ENCODE data around the gene NIFK.

NIFK gene

GRCh38 chr2:121736462-121737336 is at the start of gene NIFK:
Gene NIFK, minus strand, starts transcription at chr2:121736875. Its CDS starts 25 bp downstream, at chr2:121736850.
- Mint-ChIP-seq H3K4me1 (ENCODE audit: low read depth) (peaks cover 44% of the 10 kb centered on the region), H3K27ac (peak within 1 kb of the TSS; percentile 98), H3K4me3 (peak within 1 kb of the TSS; percentile 99), H3K9me3 (no peaks in the 10 kb centered on the region), H3K27me3 (no peaks in the 10 kb centered on the region), H3K36me3 (ENCODE audit: low read depth) (peaks cover 49% of the 10 kb centered on the region)
- peak; percentile 100 for DNase-seq

GRCh38 chr2:121783180-121783579 is 46.5 kb upstream of the NIFK start:
- Mint-ChIP-seq H3K36me3 (ENCODE audit: low read depth) (no peaks in the 10 kb centered on the region), H3K4me3 (no peak overlapping the region), H3K27me3 (peaks cover 19% of the 10 kb centered on the region), H3K9me3 (no peaks in the 10 kb centered on the region), H3K4me1 (ENCODE audit: low read depth) (no peaks in the 10 kb centered on the region), H3K27ac (no peak overlapping the region)
- DNase-seq, result no peak

GRCh38 chr2:121778741-121779487 is 42.2 kb upstream of the NIFK start:
- H3K27ac Mint-ChIP-seq, result no peak overlapping the region
- H3K9me3 Mint-ChIP-seq, result no peaks in the 10 kb centered on the region
- DNase-seq, result no peak
- H3K27me3 Mint-ChIP-seq, result peaks cover 7% of the 10 kb centered on the region
- H3K4me3 Mint-ChIP-seq, result no peak overlapping the region
- peaks cover 4% of the 10 kb centered on the region for H3K4me1 Mint-ChIP-seq (ENCODE audit: low read depth)
- no peaks in the 10 kb centered on the region for H3K36me3 Mint-ChIP-seq (ENCODE audit: low read depth)

GRCh38 chr2:121777699-121778058 is 41.0 kb upstream of the NIFK start:
- Mint-ChIP-seq H3K27ac (no peak overlapping the region), H3K4me3 (no peak overlapping the region), H3K9me3 (no peaks in the 10 kb centered on the region), H3K36me3 (ENCODE audit: low read depth) (no peaks in the 10 kb centered on the region), H3K4me1 (ENCODE audit: low read depth) (peaks cover 4% of the 10 kb centered on the region), H3K27me3 (no peaks in the 10 kb centered on the region)
- no peak for DNase-seq

- H3K9me3 Mint-ChIP-seq, result no peaks in the 10 kb centered on the region
- H3K4me1 Mint-ChIP-seq (ENCODE audit: low read depth), result peaks cover 4% of the 10 kb centered on the region
- H3K27ac Mint-ChIP-seq, result no peak overlapping the region
- H3K27me3 Mint-ChIP-seq, result no peaks in the 10 kb centered on the region
- no peak overlapping the region for H3K4me3 Mint-ChIP-seq
- peaks cover 3% of the 10 kb centered on the region for H3K36me3 Mint-ChIP-seq (ENCODE audit: low read depth)
- no peak for DNase-seq
Observed at GRCh38 chr2:121776885-121777698, 40.4 kb upstream of the NIFK start.

GRCh38 chr2:121776361-121776760 is 39.7 kb upstream of the NIFK start:
- Mint-ChIP-seq H3K36me3 (ENCODE audit: low read depth) (peaks cover 3% of the 10 kb centered on the region), H3K4me3 (no peak overlapping the region), H3K27ac (no peak overlapping the region), H3K4me1 (ENCODE audit: low read depth) (peaks cover 4% of the 10 kb centered on the region), H3K27me3 (no peaks in the 10 kb centered on the region), H3K9me3 (no peaks in the 10 kb centered on the region)
- DNase-seq, result no peak

GRCh38 chr2:121774235-121774634 is 37.6 kb upstream of the NIFK start:
- H3K9me3 Mint-ChIP-seq, result no peaks in the 10 kb centered on the region
- H3K36me3 Mint-ChIP-seq (ENCODE audit: low read depth), result peaks cover 17% of the 10 kb centered on the region
- peaks cover 4% of the 10 kb centered on the region for H3K4me1 Mint-ChIP-seq (ENCODE audit: low read depth)
- H3K27ac Mint-ChIP-seq, result no peak overlapping the region
- no peak for DNase-seq
- H3K27me3 Mint-ChIP-seq, result no peaks in the 10 kb centered on the region
- no peak overlapping the region for H3K4me3 Mint-ChIP-seq

- no peak overlapping the region for H3K27ac Mint-ChIP-seq
- H3K4me3 Mint-ChIP-seq, result no peak overlapping the region
- no peaks in the 10 kb centered on the region for H3K27me3 Mint-ChIP-seq
- peaks cover 33% of the 10 kb centered on the region for H3K36me3 Mint-ChIP-seq (ENCODE audit: low read depth)
- DNase-seq, result no peak
- no peaks in the 10 kb centered on the region for H3K9me3 Mint-ChIP-seq
- peaks cover 4% of the 10 kb centered on the region for H3K4me1 Mint-ChIP-seq (ENCODE audit: low read depth)
Observed at GRCh38 chr2:121771976-121772742, 35.5 kb upstream of the NIFK start.

- no peak for DNase-seq
- Mint-ChIP-seq H3K36me3 (ENCODE audit: low read depth) (peaks cover 72% of the 10 kb centered on the region), H3K27ac (no peak overlapping the region), H3K4me3 (no peak overlapping the region), H3K9me3 (no peaks in the 10 kb centered on the region), H3K27me3 (no peaks in the 10 kb centered on the region), H3K4me1 (ENCODE audit: low read depth) (no peaks in the 10 kb centered on the region)
Observed at GRCh38 chr2:121768143-121768755, 31.6 kb upstream of the NIFK start.

GRCh38 chr2:121766624-121767023 is 29.9 kb upstream of the NIFK start:
- Mint-ChIP-seq H3K36me3 (ENCODE audit: low read depth) (peaks cover 86% of the 10 kb centered on the region), H3K27ac (peak overlapping the region; percentile 19), H3K4me3 (no peak overlapping the region), H3K9me3 (no peaks in the 10 kb centered on the region), H3K4me1 (ENCODE audit: low read depth) (no peaks in the 10 kb centered on the region), H3K27me3 (no peaks in the 10 kb centered on the region)
- no peak for DNase-seq

- H3K27ac Mint-ChIP-seq, result peak overlapping the region; percentile 19
- H3K4me3 Mint-ChIP-seq, result no peak overlapping the region
- H3K4me1 Mint-ChIP-seq (ENCODE audit: low read depth), result peaks cover 8% of the 10 kb centered on the region
- no peaks in the 10 kb centered on the region for H3K27me3 Mint-ChIP-seq
- peaks cover 96% of the 10 kb centered on the region for H3K36me3 Mint-ChIP-seq (ENCODE audit: low read depth)
- H3K9me3 Mint-ChIP-seq, result no peaks in the 10 kb centered on the region
- DNase-seq, result no peak
Observed at GRCh38 chr2:121764681-121765228, 28.1 kb upstream of the NIFK start.

GRCh38 chr2:121755237-121756111 is 18.8 kb upstream of the NIFK start, which contains the start of gene TSN:
Gene TSN, plus strand, starts transcription at chr2:121755651. Its CDS starts 129 bp downstream, at chr2:121755780.
- H3K4me1 Mint-ChIP-seq (ENCODE audit: low read depth), result peaks cover 39% of the 10 kb centered on the region
- H3K4me3 Mint-ChIP-seq, result peak within 1 kb of the TSS; percentile 93
- no peaks in the 10 kb centered on the region for H3K27me3 Mint-ChIP-seq
- peak within 1 kb of the TSS; percentile 95 for H3K27ac Mint-ChIP-seq
- H3K36me3 Mint-ChIP-seq (ENCODE audit: low read depth), result peaks cover 49% of the 10 kb centered on the region
- peak; percentile 96 for DNase-seq
- no peaks in the 10 kb centered on the region for H3K9me3 Mint-ChIP-seq

Data from activated T-cell treated with anti-CD3 and anti-CD28 coated beads, Interleukin-2, amount 50 U/mL, for 24 hours (primary cell).